ENCODE measurements around the gene SHOX.

GRCh38 chrX:599837-600715 is 30.5 kb upstream of the SHOX start:
- TF ChIP-seq CTCF (conservative IDR thresholded peaks at IDR 0.05), result no peak
- no peak for TF ChIP-seq EZH2 (IDR thresholded peaks at IDR 0.05; ENCODE audit: low read depth)
